ENCODE data around the gene GLIS2.
"Not testable (repeated sequence)": the region's sequence is repeated elsewhere in the genome, so short reads cannot be mapped to it uniquely, and the experiment has no call there.

The GLIS2 gene

DNA sequence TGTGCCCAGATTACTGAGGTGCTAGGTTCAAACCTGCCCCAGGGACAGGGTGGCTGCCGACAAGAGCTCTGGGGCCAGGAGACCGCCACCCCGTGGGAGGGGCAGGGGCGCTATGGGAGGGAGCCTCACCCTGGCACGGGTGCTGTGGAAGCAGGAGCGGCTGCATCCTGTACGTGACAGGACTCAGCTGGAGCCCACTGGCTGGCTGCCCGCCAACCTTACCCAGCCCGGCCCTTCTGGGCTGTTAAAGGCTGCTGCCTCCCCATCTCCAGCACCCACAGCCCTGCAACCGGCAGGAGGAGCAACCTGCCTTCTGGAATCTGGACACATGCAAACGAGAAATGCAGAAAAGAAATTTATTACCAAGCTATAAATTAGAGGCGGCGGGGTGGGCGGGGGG lies 24.0 kb downstream of the GLIS2 start:
- no peak for TF ChIP-seq MYC (IDR thresholded peaks at IDR 0.05; ENCODE audit: low read depth, low read length)
- TF ChIP-seq, protein P1, sequence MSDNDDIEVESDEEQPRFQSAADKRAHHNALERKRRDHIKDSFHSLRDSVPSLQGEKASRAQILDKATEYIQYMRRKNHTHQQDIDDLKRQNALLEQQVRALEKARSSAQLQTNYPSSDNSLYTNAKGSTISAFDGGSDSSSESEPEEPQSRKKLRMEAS (IDR thresholded peaks at IDR 0.05; ENCODE audit: low read depth, low read length): no peak
- no peak for TF ChIP-seq POLR2A (IDR thresholded peaks at IDR 0.05; ENCODE audit: extremely low read depth, insufficient read length)
- TF ChIP-seq, protein P2, sequence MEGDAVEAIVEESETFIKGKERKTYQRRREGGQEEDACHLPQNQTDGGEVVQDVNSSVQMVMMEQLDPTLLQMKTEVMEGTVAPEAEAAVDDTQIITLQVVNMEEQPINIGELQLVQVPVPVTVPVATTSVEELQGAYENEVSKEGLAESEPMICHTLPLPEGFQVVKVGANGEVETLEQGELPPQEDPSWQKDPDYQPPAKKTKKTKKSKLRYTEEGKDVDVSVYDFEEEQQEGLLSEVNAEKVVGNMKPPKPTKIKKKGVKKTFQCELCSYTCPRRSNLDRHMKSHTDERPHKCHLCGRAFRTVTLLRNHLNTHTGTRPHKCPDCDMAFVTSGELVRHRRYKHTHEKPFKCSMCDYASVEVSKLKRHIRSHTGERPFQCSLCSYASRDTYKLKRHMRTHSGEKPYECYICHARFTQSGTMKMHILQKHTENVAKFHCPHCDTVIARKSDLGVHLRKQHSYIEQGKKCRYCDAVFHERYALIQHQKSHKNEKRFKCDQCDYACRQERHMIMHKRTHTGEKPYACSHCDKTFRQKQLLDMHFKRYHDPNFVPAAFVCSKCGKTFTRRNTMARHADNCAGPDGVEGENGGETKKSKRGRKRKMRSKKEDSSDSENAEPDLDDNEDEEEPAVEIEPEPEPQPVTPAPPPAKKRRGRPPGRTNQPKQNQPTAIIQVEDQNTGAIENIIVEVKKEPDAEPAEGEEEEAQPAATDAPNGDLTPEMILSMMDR (IDR thresholded peaks at IDR 0.05; ENCODE audit: low read depth, low read length): no peak
- no peak for DNase-seq (ENCODE audit: low read depth)

DNA sequence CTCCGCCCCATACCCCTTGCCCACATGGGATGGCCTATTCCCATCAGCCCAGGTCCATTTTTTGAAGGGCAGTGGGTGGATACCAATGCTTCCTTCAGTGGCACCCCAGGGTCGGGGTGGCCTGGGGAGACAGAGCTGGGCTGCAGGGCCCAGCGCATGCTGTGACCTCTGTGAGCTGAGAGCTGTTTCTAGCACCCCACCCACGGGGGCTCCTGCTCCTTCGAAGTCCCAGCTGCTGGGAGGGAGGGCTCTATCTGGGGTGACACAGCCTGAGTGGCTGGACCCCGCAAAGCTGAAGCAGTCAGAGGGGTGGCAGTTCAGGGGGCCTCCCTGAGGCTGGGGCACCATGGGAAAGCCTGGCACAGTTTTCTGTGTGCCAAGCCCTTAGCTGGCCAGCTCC lies 24.6 kb downstream of the GLIS2 start:
- H3K4me3 ChIP-seq (ENCODE audit: low read depth, low read length): no peak overlapping the region
- DNase-seq (ENCODE audit: low read depth): no peak
- TF ChIP-seq, protein P2 (IDR thresholded peaks at IDR 0.05; ENCODE audit: low read depth, low read length): no peak
- TF ChIP-seq POLR2A (IDR thresholded peaks at IDR 0.05; ENCODE audit: extremely low read depth, insufficient read length) (no peak), MYC (IDR thresholded peaks at IDR 0.05; ENCODE audit: low read depth, low read length) (no peak)

More for the DNA sequence above, 24.0 kb downstream of the GLIS2 start:
- H3K4me3 ChIP-seq (ENCODE audit: low read depth, low read length): no peak overlapping the region

DNA sequence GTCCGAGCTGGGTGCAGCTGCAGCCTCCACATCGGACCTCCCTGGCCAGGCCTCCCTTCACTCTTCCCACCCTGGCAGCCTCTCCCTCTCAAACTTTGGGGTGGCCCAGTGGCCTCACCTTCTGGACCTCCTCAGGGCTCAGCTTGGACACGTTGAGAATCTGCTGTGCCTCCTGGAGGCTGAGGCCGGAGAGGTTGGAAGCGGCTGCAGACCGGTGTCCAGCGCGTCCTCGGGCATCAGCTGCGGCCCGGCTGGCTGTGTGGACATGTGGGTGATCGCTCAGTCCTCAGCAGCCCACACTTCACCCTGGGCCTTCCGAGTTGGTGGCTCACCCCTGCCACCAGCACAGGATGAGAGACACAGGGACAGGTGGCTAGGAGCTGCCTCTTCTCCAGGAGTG lies 25.4 kb downstream of the GLIS2 start:
- TF ChIP-seq MYC (IDR thresholded peaks at IDR 0.05; ENCODE audit: low read depth, low read length): no peak
- TF ChIP-seq, protein P2 (IDR thresholded peaks at IDR 0.05; ENCODE audit: low read depth, low read length): no peak
- DNase-seq (ENCODE audit: low read depth): no peak
- H3K4me3 ChIP-seq (ENCODE audit: low read depth, low read length): no peak overlapping the region

DNA sequence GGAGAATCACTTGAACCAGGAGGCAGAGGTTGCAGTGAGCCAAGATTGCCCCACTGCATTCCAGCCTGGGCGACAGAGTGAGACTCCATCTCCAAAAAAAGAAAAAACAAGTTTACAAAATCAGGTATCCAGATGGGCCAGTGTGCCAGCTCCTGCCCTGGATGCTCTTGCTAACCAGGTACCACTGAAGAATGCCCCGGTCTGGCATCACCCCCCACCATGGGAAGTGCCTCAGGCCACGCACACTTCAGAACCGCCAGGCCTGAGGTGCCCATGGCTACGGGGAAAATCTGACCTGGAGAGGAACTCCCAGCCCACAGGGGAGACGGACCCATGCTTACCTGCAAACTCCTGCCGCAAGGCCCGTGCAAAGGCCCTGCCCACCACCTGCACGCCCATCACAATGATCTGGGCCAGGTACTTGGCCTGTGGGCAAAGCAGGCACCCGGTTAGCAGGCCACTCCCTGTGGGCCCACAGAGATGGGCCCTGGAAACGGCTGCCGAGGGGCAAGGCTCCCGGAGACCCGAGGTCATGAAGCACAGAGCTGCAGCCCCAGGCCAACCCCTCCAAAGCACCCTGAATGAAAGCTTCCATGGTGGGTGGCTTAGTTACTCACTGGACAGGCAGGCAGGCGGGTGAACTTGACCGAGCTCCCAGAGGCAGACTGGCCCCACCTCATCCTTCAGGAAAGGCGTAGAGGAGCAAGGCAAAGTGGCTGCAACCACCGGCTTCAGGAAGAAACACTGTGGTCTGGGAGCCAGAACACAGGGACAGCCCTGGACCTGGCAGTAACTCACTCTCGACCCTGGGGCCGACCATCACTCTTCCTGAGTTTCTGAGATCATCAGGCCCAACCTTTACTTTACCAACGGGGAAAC lies 27.2 kb downstream of the GLIS2 start:
- no peak for DNase-seq (ENCODE audit: low read depth)
- TF ChIP-seq MYC (IDR thresholded peaks at IDR 0.05; ENCODE audit: low read depth, low read length) (no peak), POLR2A (IDR thresholded peaks at IDR 0.05; ENCODE audit: extremely low read depth, insufficient read length) (no peak)
- TF ChIP-seq, protein P2 (IDR thresholded peaks at IDR 0.05; ENCODE audit: low read depth, low read length): no peak
- TF ChIP-seq, protein P1 (IDR thresholded peaks at IDR 0.05; ENCODE audit: low read depth, low read length): no peak

DNA sequence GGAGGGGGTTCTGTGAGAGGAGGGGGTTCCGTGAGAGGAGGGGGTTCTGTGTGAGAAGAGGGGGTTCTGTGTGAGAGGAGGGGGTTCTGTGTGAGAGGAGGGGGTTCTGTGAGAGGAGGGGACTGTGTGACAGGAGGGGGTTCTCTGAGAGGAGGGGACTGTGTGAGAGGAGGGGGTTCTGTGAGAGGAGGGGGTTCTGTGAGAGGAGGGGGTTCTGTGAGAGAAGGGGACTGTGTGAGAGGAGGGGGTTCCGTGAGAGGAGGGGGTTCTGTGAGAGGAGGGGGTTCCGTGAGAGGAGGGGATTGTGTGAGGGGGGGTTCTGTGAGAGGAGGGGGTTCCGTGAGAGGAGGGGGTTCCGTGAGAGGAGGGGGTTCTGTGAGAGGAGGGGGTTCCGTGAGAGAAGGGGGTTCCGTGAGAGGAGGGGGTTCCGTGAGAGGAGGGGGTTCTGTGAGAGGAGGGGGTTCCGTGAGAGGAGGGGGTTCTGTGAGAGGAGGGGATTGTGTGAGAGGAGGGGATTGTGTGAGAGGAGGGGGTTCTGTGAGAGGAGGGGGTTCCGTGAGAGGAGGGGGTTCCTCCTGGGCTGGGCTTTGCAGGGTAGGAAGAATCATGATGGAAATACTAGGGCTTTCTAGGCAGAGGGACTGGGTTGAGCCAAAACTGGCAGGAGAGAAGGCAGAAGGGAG lies 28.6 kb downstream of the GLIS2 start:
- DNase-seq (ENCODE audit: low read depth); H3K4me3 ChIP-seq (ENCODE audit: low read depth, low read length): not testable (repeated sequence)

More for the DNA sequence above, 27.2 kb downstream of the GLIS2 start:
- no peak overlapping the region for H3K4me3 ChIP-seq (ENCODE audit: low read depth, low read length)

DNA sequence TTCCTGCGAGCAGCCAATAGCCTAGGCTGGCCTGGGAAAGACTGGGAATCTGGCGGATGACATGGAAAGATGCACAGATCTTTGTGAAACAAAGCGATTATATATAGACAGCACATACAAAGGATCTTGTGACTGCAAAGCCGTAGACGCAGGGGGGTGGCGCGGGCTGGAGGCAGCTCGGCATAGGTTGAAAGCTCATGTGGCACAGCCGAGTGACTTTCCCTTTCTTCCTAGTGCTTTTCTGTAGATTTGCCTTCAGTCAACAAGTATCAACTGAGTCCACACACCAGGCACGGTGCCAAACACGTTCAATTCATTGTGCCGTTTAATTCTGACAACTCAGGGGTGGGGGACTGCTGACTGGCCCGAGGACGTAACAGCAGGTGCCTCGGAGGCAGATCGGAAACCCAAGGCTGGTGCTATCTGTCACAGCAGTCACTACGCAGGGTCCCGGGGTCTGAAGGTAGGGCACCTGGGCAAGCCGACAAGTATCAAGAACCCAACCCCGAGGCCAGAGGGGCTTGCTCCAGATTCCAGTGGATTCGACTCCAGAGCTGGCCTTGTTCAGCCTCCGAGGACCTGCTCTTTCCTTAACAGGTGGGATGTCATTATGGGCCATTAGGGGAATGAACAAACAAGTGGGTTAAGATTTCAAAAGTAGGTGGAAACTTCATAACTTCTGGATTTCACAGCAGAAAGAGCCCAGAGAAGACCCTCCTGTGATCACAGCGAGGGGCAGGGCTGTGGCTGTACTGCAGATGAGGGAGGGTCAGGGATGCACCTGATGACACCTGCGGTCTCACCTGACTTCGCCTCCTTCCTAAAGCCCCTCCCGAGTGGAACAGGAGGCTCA lies 29.3 kb downstream of the GLIS2 start:
- no peak for TF ChIP-seq POLR2A (IDR thresholded peaks at IDR 0.05; ENCODE audit: extremely low read depth, insufficient read length)
- no peak for TF ChIP-seq MYC (IDR thresholded peaks at IDR 0.05; ENCODE audit: low read depth, low read length)
- TF ChIP-seq, protein P1 (IDR thresholded peaks at IDR 0.05; ENCODE audit: low read depth, low read length): no peak
- TF ChIP-seq, protein P2 (IDR thresholded peaks at IDR 0.05; ENCODE audit: low read depth, low read length): no peak
- no peak for DNase-seq (ENCODE audit: low read depth)
- no peak overlapping the region for H3K4me3 ChIP-seq (ENCODE audit: low read depth, low read length)
